ENCODE measurements around the gene SNX9. TPM values are rescaled to one million over a fixed set of nuclear protein-coding genes. Genes with fewer than 3 reads are reported as not detected.

The SNX9 gene
- total RNA-seq, 1 donor from 2014 or later, result 65.0 TPM

DNA sequence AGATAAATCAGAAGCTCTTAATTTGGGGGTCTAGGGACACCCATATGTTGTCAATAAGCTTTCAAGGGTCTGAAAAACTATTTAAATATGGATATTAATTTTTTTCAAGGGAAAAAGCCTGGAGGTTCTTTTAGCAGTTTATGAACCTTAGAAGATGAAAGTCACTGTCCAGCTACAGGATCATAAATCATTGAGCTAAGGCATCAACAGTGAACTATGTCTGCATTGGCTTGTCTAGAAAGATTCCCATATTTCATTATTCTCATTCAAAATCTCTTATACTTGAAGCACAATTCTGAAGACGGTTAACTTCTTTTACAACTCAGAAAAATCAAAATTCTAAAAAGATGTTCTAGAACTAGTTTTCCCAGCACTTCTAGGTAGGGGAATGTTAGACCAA is 34.9 kb upstream of the SNX9 start:
- H3K4me3 Mint-ChIP-seq (ENCODE audit: unreplicated experiment), result no peak overlapping the region
- no peaks in the 10 kb centered on the region for H3K27me3 Mint-ChIP-seq (ENCODE audit: unreplicated experiment)
- DNase-seq (ENCODE audit: extremely low spot score, unreplicated experiment), result no peak
- H3K36me3 Mint-ChIP-seq (ENCODE audit: unreplicated experiment), result peaks cover under 1% of the 10 kb centered on the region
- no peak for TF ChIP-seq CTCF (IDR thresholded peaks at IDR 0.05)
- peaks cover 4% of the 10 kb centered on the region for H3K9me3 Mint-ChIP-seq (ENCODE audit: unreplicated experiment)
- no peaks in the 10 kb centered on the region for H3K4me1 Mint-ChIP-seq (ENCODE audit: unreplicated experiment)
- no peak overlapping the region for H3K27ac Mint-ChIP-seq (ENCODE audit: unreplicated experiment)

- Mint-ChIP-seq H3K36me3 (ENCODE audit: unreplicated experiment) (no peaks in the 10 kb centered on the region), H3K27me3 (ENCODE audit: unreplicated experiment) (no peaks in the 10 kb centered on the region), H3K27ac (ENCODE audit: unreplicated experiment) (no peak overlapping the region), H3K4me1 (ENCODE audit: unreplicated experiment) (no peaks in the 10 kb centered on the region), H3K4me3 (ENCODE audit: unreplicated experiment) (no peak overlapping the region), H3K9me3 (ENCODE audit: unreplicated experiment) (peaks cover 4% of the 10 kb centered on the region)
- DNase-seq (ENCODE audit: extremely low spot score, unreplicated experiment), result no peak
- no peak for TF ChIP-seq CTCF (IDR thresholded peaks at IDR 0.05)
Observed at GRCh38 chr6:157789297-157789696, 33.7 kb upstream of the SNX9 start.

GRCh38 chr6:157789861-157790260 is 33.2 kb upstream of the SNX9 start:
- no peak for TF ChIP-seq CTCF (IDR thresholded peaks at IDR 0.05)
- Mint-ChIP-seq H3K4me1 (ENCODE audit: unreplicated experiment) (no peaks in the 10 kb centered on the region), H3K27ac (ENCODE audit: unreplicated experiment) (no peak overlapping the region), H3K4me3 (ENCODE audit: unreplicated experiment) (no peak overlapping the region), H3K36me3 (ENCODE audit: unreplicated experiment) (no peaks in the 10 kb centered on the region), H3K27me3 (ENCODE audit: unreplicated experiment) (no peaks in the 10 kb centered on the region), H3K9me3 (ENCODE audit: unreplicated experiment) (peaks cover 4% of the 10 kb centered on the region)
- DNase-seq (ENCODE audit: extremely low spot score, unreplicated experiment), result no peak

DNA sequence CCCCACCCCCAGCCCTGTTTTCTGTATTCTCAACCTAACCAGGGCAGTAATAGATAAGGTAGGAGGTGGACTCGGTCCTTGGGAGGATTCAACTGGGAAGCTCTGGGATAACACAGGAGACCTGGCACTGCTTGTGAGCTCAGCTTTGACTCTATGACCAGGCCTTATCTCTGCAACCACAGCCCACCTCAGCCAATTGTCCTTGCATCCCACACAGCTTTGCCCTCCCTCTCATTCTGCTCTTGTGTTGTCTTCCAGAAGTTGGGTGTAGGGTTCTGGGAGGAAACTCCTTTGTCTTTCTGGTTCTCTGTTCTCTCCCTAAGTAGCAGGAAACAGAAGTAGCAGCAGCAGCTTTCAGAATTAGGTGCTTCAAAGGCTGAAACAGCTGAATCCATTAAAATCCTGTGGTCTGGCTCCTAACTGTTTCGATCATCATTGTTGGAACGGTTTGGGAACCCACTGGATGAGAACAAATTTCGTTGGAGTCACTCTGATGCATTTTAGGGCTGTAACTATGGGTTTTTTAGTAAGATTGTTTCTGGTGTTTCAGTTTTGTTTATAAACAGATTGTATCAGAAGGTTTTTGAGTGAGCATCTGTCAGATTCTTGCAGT is 32.4 kb upstream of the SNX9 start:
- no peak for DNase-seq (ENCODE audit: extremely low spot score, unreplicated experiment)
- H3K36me3 Mint-ChIP-seq (ENCODE audit: unreplicated experiment), result no peaks in the 10 kb centered on the region
- TF ChIP-seq CTCF (IDR thresholded peaks at IDR 0.05), result no peak
- H3K4me3 Mint-ChIP-seq (ENCODE audit: unreplicated experiment), result no peak overlapping the region
- no peak overlapping the region for H3K27ac Mint-ChIP-seq (ENCODE audit: unreplicated experiment)
- H3K4me1 Mint-ChIP-seq (ENCODE audit: unreplicated experiment), result no peaks in the 10 kb centered on the region
- no peaks in the 10 kb centered on the region for H3K27me3 Mint-ChIP-seq (ENCODE audit: unreplicated experiment)
- H3K9me3 Mint-ChIP-seq (ENCODE audit: unreplicated experiment), result peaks cover 4% of the 10 kb centered on the region

GRCh38 chr6:157791450-157791849 is 31.6 kb upstream of the SNX9 start:
- no peak overlapping the region for H3K27ac Mint-ChIP-seq (ENCODE audit: unreplicated experiment)
- H3K4me1 Mint-ChIP-seq (ENCODE audit: unreplicated experiment), result no peaks in the 10 kb centered on the region
- no peaks in the 10 kb centered on the region for H3K27me3 Mint-ChIP-seq (ENCODE audit: unreplicated experiment)
- DNase-seq (ENCODE audit: extremely low spot score, unreplicated experiment), result no peak
- no peaks in the 10 kb centered on the region for H3K9me3 Mint-ChIP-seq (ENCODE audit: unreplicated experiment)
- no peak for TF ChIP-seq CTCF (IDR thresholded peaks at IDR 0.05)
- no peak overlapping the region for H3K4me3 Mint-ChIP-seq (ENCODE audit: unreplicated experiment)
- no peaks in the 10 kb centered on the region for H3K36me3 Mint-ChIP-seq (ENCODE audit: unreplicated experiment)
